H1 (cell line): Measurements from ENCODE around the gene ZNF598. TPM values are rescaled to one million over a fixed set of nuclear protein-coding genes. Genes with fewer than 3 reads are reported as not detected.

Experiments
- CBX8 ChIP-seq: fragments of 300-800, 300-1000 bp; sonication (generic); IDR thresholded peaks from 2 replicates; pipeline ENCODE4 v1.7.1; 2016; ENCODE audit warnings: low read depth, low read length, borderline replicate concordance
- HDAC6 ChIP-seq: IDR thresholded peaks from one replicate; pipeline ENCODE4 v1.7.1; 2012; ENCODE audit warnings: low read depth, mild to moderate bottlenecking, inconsistent platforms, low read length, moderate library complexity
- MAFK ChIP-seq: IDR thresholded peaks from 2 replicates; pipeline ENCODE4 v1.6.1; 2012; ENCODE audit warnings: low read depth, mild to moderate bottlenecking, improper control_type of control experiment, low read length
- TBP ChIP-seq: IDR thresholded peaks from 2 replicates; pipeline ENCODE4 v1.6.1; 2011; ENCODE audit warnings: low read depth, low read length, improper control_type of control experiment
- TCF12 ChIP-seq: IDR thresholded peaks from 2 replicates; pipeline ENCODE4 v1.6.1; 2011; ENCODE audit warnings: low read depth, mild to moderate bottlenecking, low read length
- polyA plus RNA-seq, 7 experiments: library from polyadenylated mRNA; depleted of rRNA in 3 of 7; stranded (reverse) in 5 of 7; unstranded in 2 of 7; fragments of >200 nt in 5 of 7; fragments of 200-250 nt in 2 of 7; gene quantifications; 1 replicate in 5 of 7; 2 replicates in 1 of 7; 4 replicates in 1 of 7; pipeline versions ENCODE4 v1.2.1 to v1.2.3, GENCODE V29; 2011 to 2013; ENCODE audit warnings: missing spikeins in 2 of 7, mixed read lengths in 2 of 7
- total RNA-seq: library from RNA; stranded (reverse); fragmentation: NEBNext Ultra II Directional; extraction: Animal tissue kit (Norgen Biotek cat#: 25700); gene quantifications from 2 replicates; pipeline ENCODE4 v1.2.1, GENCODE V29; 2021
- TF ChIP-seq, protein P1 (sequence below): IDR thresholded peaks from 2 replicates; pipeline ENCODE4 v1.6.1; 2011; ENCODE audit warnings: low read depth, mild to moderate bottlenecking, low read length; ENCODE audit not compliant: insufficient read depth

Gene ZNF598
- total and polyA plus RNA-seq, 2 of the 8 experiments (the other 6 are each of a cell fraction or from before 2014, with no cell fraction given), result 29.3 to 47.6 TPM

DNA sequence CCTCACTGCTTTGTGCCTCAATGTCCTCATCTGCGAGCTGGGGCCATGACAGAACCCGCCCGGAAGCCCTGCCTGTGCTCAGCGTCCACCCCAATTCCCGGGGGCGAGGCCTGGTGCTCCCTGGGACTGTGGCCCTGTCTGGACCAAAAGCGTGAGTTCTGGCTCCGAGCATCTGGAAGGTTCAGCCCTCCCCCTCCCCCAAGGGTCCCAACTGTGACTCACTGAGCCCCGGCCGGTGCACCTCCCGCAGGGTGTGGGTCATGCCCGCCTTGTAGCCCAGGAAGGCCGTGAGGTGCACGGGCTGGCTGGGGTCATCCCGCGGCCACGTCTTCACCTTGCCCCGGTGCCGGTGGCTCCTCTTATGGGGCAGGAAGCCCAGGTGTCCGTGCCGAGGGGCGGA, 55.9 kb downstream of the ZNF598 start (continued):
- TF ChIP-seq MAFK, result no peak
- no peak for TF ChIP-seq TBP
- TF ChIP-seq TCF12, result no peak
- TF ChIP-seq HDAC6, result no peak
- TF ChIP-seq, protein P1, sequence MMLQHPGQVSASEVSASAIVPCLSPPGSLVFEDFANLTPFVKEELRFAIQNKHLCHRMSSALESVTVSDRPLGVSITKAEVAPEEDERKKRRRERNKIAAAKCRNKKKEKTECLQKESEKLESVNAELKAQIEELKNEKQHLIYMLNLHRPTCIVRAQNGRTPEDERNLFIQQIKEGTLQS, result no peak
- TF ChIP-seq CBX8, result no peak
